PC-9 (cell line): Measurements from ENCODE around the gene TMEFF2. TPM values are rescaled to one million over a fixed set of nuclear protein-coding genes. Genes with fewer than 3 reads are reported as not detected.

Experiments used
- BruUV-seq: library from RNA; stranded (reverse); fragments of 400-500 nt; replicated peaks from 2 replicates; lab custom pipeline; 2021; lab: Mats Ljungman, UMichigan
- CTCF ChIA-PET: fragments of 300-600 bp; sonication (Branson Sonifier 250); formaldehyde crosslinking; loops from one replicate; lab custom pipeline; 2022; ENCODE audit warnings: antibody characterized with exemption; lab: Charles Lee
- POLR2A ChIA-PET: fragments of 300-600 bp; sonication (Branson Sonifier 250); formaldehyde crosslinking; loops from one replicate; lab custom pipeline; 2022; ENCODE audit warnings: antibody characterized with exemption; ENCODE audit not compliant: unreplicated experiment; lab: Charles Lee
- DNase-seq, 2 experiments: peaks; one replicate each; pipeline versions ENCODE4 v3.0.0 to v3.0.0-alpha.2; 2015 to 2022; ENCODE audit warnings: mixed read lengths in 1 of 2
- H2AFZ ChIP-seq: fragments of 200-600 bp; sonication (generic); 2 replicates; pipeline ENCODE4 v1.8.1; 2017; ENCODE audit warnings: antibody characterized with exemption
- H3F3A ChIP-seq: fragments of 200-600 bp; sonication (generic); 2 replicates; pipeline ENCODE4 v1.8.1; 2017; ENCODE audit warnings: antibody characterized with exemption, mild to moderate bottlenecking, low read depth; ENCODE audit not compliant: insufficient read depth
- H3K27ac ChIP-seq: fragments of 200-600 bp; sonication (generic); 2 replicates; pipeline ENCODE4 v1.6.1; 2016; ENCODE audit warnings: mixed run types
- H3K27me3 ChIP-seq: fragments of 200-600 bp; sonication (generic); 2 replicates; pipeline ENCODE4 v1.6.1; 2016; ENCODE audit warnings: low read depth, mixed run types; ENCODE audit not compliant: insufficient read depth
- H3K36me3 ChIP-seq: fragments of 200-600 bp; sonication (generic); 2 replicates; pipeline ENCODE4 v1.6.1; 2016; ENCODE audit warnings: low read depth, mixed run types
- H3K4me1 ChIP-seq: fragments of 200-600 bp; sonication (generic); replicated peaks from 2 replicates; pipeline ENCODE4 v1.6.1; 2016; ENCODE audit warnings: mixed run types; ENCODE audit not compliant: insufficient read depth
- H3K4me2 ChIP-seq: fragments of 200-600 bp; sonication (generic); 2 replicates; pipeline ENCODE4 v1.6.1; 2017; ENCODE audit warnings: mixed run types
- H3K4me3 ChIP-seq: fragments of 200-600 bp; sonication (generic); 2 replicates; pipeline ENCODE4 v1.6.1; 2016; ENCODE audit warnings: mixed run types
- H3K79me2 ChIP-seq: fragments of 200-600 bp; sonication (generic); 2 replicates; pipeline ENCODE4 v1.6.1; 2017; ENCODE audit warnings: low read depth, mixed run types
- H3K9me2 ChIP-seq: fragments of 200-600 bp; sonication (generic); 2 replicates; pipeline ENCODE4 v1.8.1; 2017; ENCODE audit warnings: mild to moderate bottlenecking; ENCODE audit not compliant: insufficient read depth
- H3K9me3 ChIP-seq: fragments of 200-600 bp; sonication (generic); 2 replicates; pipeline ENCODE4 v1.8.1; 2016; ENCODE audit warnings: low read depth; ENCODE audit not compliant: insufficient read depth
- H4K20me1 ChIP-seq: fragments of 200-600 bp; sonication (generic); 2 replicates; pipeline ENCODE4 v1.8.1; 2017; ENCODE audit not compliant: insufficient read depth
- EZH2 ChIP-seq: fragments of 200-600 bp; sonication (generic); IDR thresholded peaks from 2 replicates; pipeline ENCODE4 v1.8.0; 2017; ENCODE audit warnings: antibody characterized with exemption, low read depth
- intact Hi-C: fragments of 100-400 bp; cut with micrococcal nuclease; formaldehyde crosslinking; loops from one replicate; pipeline ENCODE4 v1.10.0; 2022; ENCODE audit not compliant: unreplicated experiment
- total RNA-seq: library from RNA; stranded (reverse); gene quantifications from 2 replicates; pipeline ENCODE4 v1.2.3, GENCODE V29; 2021
- TF ChIP-seq, protein P1 (sequence below): fragments of 200-600 bp; sonication (generic); conservative IDR thresholded peaks from 2 replicates; pipeline ENCODE4 v1.6.1; 2017; ENCODE audit warnings: mixed run types, antibody characterized with exemption, mild to moderate bottlenecking, moderate library complexity

TMEFF2 gene
- total RNA-seq, 1 experiment from 2014 or later = not detected

- TF ChIP-seq, protein P1, sequence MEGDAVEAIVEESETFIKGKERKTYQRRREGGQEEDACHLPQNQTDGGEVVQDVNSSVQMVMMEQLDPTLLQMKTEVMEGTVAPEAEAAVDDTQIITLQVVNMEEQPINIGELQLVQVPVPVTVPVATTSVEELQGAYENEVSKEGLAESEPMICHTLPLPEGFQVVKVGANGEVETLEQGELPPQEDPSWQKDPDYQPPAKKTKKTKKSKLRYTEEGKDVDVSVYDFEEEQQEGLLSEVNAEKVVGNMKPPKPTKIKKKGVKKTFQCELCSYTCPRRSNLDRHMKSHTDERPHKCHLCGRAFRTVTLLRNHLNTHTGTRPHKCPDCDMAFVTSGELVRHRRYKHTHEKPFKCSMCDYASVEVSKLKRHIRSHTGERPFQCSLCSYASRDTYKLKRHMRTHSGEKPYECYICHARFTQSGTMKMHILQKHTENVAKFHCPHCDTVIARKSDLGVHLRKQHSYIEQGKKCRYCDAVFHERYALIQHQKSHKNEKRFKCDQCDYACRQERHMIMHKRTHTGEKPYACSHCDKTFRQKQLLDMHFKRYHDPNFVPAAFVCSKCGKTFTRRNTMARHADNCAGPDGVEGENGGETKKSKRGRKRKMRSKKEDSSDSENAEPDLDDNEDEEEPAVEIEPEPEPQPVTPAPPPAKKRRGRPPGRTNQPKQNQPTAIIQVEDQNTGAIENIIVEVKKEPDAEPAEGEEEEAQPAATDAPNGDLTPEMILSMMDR = no peak
- TF ChIP-seq EZH2 = no peak
- intact Hi-C loops = no loop called here
- Histone ChIP-seq H3K36me3 (no peaks in the 10 kb centered on the region), H3K9me2 (no peaks in the 10 kb centered on the region), H3K27me3 (no peaks in the 10 kb centered on the region), H3K79me2 (no peaks in the 10 kb centered on the region), H3K9me3 (no peaks in the 10 kb centered on the region), H3K4me2 (no peak overlapping the region), H4K20me1 (no peaks in the 10 kb centered on the region), H3K4me3 (no peak overlapping the region), H3K4me1 (no peaks in the 10 kb centered on the region), H3K27ac (no peak overlapping the region), H3F3A (no peaks in the 10 kb centered on the region), H2AFZ (no peak overlapping the region)
- DNase-seq = no peak
- POLR2A ChIA-PET = interaction anchor here (0.7 kb wide), 1 partner anchor 188 kb away, joined by 3 read pairs; no protein-coding TSS in a partner anchor
- no TSS peak for BruUV-seq
- CTCF ChIA-PET = no interaction called here
Measured at GRCh38 chr2:191974676-191975075, 220.1 kb downstream of the TMEFF2 start.

DNA sequence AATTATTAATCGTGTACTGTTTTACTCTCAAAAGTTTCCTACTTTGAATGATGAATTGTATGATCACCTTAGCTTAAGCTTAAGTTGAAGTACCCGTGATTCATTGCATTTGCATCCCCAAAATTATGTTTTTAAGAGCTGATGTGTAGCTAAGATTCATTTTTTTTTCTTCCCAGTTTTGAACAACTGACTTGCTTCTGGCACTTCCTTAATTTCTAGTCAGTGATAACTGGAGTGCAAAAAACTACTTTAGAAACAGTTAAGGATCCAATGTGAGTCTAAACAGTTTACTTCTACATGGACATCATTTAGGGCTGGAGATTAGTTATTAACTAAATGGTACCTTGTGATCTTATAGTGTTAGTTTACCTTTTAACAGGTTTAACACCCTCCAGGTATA, 223.9 kb downstream of the TMEFF2 start:
- no peaks in the 10 kb centered on the region for H3K79me2 ChIP-seq
- ChIA-PET CTCF (no interaction called here), POLR2A (no interaction called here)
- TF ChIP-seq EZH2 = no peak
- TF ChIP-seq, protein P1 = no peak
- no peaks in the 10 kb centered on the region for H3F3A ChIP-seq
- H3K4me1 ChIP-seq = no peaks in the 10 kb centered on the region
- no peak overlapping the region for H3K4me3 ChIP-seq
- H3K9me2 ChIP-seq = no peaks in the 10 kb centered on the region
- H3K27ac ChIP-seq = no peak overlapping the region
- no peaks in the 10 kb centered on the region for H4K20me1 ChIP-seq
- intact Hi-C loops = no loop called here
- no TSS peak for BruUV-seq
- DNase-seq = no peak
- H3K27me3 ChIP-seq = no peaks in the 10 kb centered on the region
- H3K36me3 ChIP-seq = no peaks in the 10 kb centered on the region
- no peak overlapping the region for H3K4me2 ChIP-seq
- H3K9me3 ChIP-seq = no peaks in the 10 kb centered on the region
- H2AFZ ChIP-seq = no peak overlapping the region

- H3K27ac ChIP-seq = no peak overlapping the region
- H3K27me3 ChIP-seq = no peaks in the 10 kb centered on the region
- H3K4me2 ChIP-seq = no peak overlapping the region
- CTCF ChIA-PET = no interaction called here
- H3F3A ChIP-seq = no peaks in the 10 kb centered on the region
- no peaks in the 10 kb centered on the region for H3K9me3 ChIP-seq
- H3K4me3 ChIP-seq = no peak overlapping the region
- no peak for DNase-seq
- H3K36me3 ChIP-seq = no peaks in the 10 kb centered on the region
- no peaks in the 10 kb centered on the region for H3K79me2 ChIP-seq
- POLR2A ChIA-PET = no interaction called here
- no peaks in the 10 kb centered on the region for H3K9me2 ChIP-seq
- no peaks in the 10 kb centered on the region for H3K4me1 ChIP-seq
- H4K20me1 ChIP-seq = no peaks in the 10 kb centered on the region
- no peak overlapping the region for H2AFZ ChIP-seq
- no TSS peak for BruUV-seq
- intact Hi-C loops = no loop called here
- TF ChIP-seq, protein P1 = no peak
- TF ChIP-seq EZH2 = no peak
Measured at GRCh38 chr2:191968120-191968519, 226.6 kb downstream of the TMEFF2 start.
